ENCODE data around the gene TMEM30B. TPM values are rescaled to one million over a fixed set of nuclear protein-coding genes. Genes with fewer than 3 reads are reported as not detected.

Gene TMEM30B
- total and polyA plus RNA-seq, 4 experiments from 2014 or later = 2.9 to 5.4 (median 4.1) TPM

DNA sequence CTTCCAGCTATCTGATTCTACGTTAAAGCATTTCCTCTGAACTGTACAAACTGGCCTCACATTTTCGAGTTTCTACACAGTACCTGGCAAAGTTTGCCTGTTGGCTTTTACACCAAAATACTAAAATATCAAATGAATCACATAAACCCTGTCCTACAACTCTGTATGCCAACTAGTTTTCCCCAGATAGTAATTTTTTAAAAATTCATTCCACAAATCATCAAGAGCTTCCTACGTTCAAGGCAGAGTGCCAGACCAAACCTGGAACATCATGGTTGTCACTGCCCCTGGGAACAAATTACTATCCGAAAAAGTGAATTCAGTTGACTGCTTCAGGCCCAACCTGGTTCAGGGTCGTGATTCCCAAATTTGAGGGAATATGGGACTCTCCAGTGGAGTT lies 2.1 kb downstream of the TMEM30B start:
- POLR2A ChIA-PET (ENCODE audit: partially characterized antibody) = interaction anchor here (1.5 to 2.5 kb wide), 5 partner anchors 10 to 1030 kb away, joined by 4 to 16 read pairs (median 9); partner anchors contain the start of genes PPM1A and SNAPC1
- intact Hi-C loops (cut with micrococcal nuclease) = no loop called here
- Histone ChIP-seq H3K27ac (ENCODE audit: low read depth, low read length) (no peak overlapping the region), H3K27me3 (ENCODE audit: insufficient read depth, low read length) (no peaks in the 10 kb centered on the region), H3K36me3 (ENCODE audit: insufficient read depth, low read length) (no peaks in the 10 kb centered on the region), H3K9me3 (ENCODE audit: control insufficient read depth in 1 of 2, low read length in 2 of 2) (no peaks in the 10 kb centered on the region), H3K4me3 (ENCODE audit: low read length in 2 of 2) (no peak overlapping the region), H3K4me1 (ENCODE audit: insufficient read depth, low read length) (peaks cover 13% of the 10 kb centered on the region)
- H3K27me3 Mint-ChIP-seq = peaks cover 0 to 4% of the 10 kb centered on the region in 2 donors
- peaks cover 0 to 5% of the 10 kb centered on the region in 2 donors for H3K36me3 Mint-ChIP-seq
- no peak for DNase-seq
- H3K4me3 Mint-ChIP-seq = peak overlapping the region in 6 of 8 donors; percentile 2 to 93 (median 72)
- H3K9me3 Mint-ChIP-seq = no peaks in the 10 kb centered on the region
- peaks cover 12 to 31% (median 20%) of the 10 kb centered on the region in 4 donors for H3K4me1 Mint-ChIP-seq
- H3K27ac Mint-ChIP-seq = peak overlapping the region in 1 of 7 donors; percentile 94
- CTCF ChIA-PET (ENCODE audit: partially characterized antibody) = interaction anchor here (1.0 to 9.6 kb wide), 5 partner anchors 10 to 558 kb away, joined by 3 to 152 read pairs (median 17); no protein-coding TSS in a partner anchor

DNA sequence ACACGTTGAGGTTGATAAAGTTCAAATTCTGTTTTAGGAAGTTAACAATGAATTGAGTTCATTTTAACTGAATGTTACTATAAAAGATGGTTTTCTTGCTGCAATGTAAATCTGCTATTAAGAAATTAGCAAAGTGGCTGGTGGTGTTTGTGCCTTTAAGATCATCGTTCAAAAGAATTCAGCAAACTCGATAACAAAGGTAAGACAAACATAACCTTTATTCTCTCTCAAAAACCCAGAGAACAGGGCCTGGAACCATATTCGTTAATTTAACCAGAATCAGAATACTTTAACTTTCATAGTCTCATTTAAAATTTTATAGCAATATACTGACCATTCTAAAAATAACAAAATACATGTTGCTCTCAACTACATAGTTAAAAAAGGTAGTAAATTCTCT lies 3.4 kb downstream of the TMEM30B start:
- Mint-ChIP-seq H3K4me3 (peak overlapping the region in 1 of 8 donors; percentile 17), H3K4me1 (peaks cover 8 to 21% (median 15%) of the 10 kb centered on the region in 4 donors), H3K27me3 (peaks cover 0 to 4% of the 10 kb centered on the region in 2 donors), H3K36me3 (peaks cover 0 to 5% of the 10 kb centered on the region in 2 donors), H3K9me3 (no peaks in the 10 kb centered on the region), H3K27ac (no peak overlapping the region)
- intact Hi-C loops (cut with micrococcal nuclease) = no loop called here
- H3K4me3 ChIP-seq (ENCODE audit: low read length in 2 of 2) = no peak overlapping the region
- no peak overlapping the region for H3K27ac ChIP-seq (ENCODE audit: low read depth, low read length)
- ChIA-PET CTCF (ENCODE audit: partially characterized antibody) (no interaction called here), POLR2A (ENCODE audit: partially characterized antibody) (no interaction called here)
- H3K9me3 ChIP-seq (ENCODE audit: control insufficient read depth in 1 of 2, low read length in 2 of 2) = no peaks in the 10 kb centered on the region
- DNase-seq = no peak
- H3K36me3 ChIP-seq (ENCODE audit: insufficient read depth, low read length) = no peaks in the 10 kb centered on the region
- H3K27me3 ChIP-seq (ENCODE audit: insufficient read depth, low read length) = no peaks in the 10 kb centered on the region
- H3K4me1 ChIP-seq (ENCODE audit: insufficient read depth, low read length) = peaks cover 13% of the 10 kb centered on the region

DNA sequence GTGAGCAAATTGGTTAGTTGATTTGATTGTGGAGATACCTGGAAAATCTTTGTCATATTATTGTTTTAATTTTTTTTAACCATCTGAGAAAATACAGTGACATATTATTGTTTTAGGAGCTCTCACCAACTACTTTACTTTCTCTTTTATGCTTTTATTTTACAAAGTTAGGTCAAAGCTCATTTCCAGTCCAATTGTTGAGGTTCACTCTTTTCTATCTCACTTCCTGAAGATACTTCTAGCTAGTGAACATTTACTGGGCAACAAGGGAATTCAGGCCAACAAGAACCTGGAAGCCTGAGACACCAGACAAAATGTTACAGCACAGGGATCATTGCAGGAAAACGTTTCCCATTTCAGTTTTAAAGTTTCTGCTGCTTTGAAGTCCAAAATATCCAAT lies 3.9 kb downstream of the TMEM30B start:
- no peak for DNase-seq
- H3K4me1 ChIP-seq (ENCODE audit: insufficient read depth, low read length) = peaks cover 13% of the 10 kb centered on the region
- peaks cover 0 to 5% of the 10 kb centered on the region in 2 donors for H3K36me3 Mint-ChIP-seq
- H3K27ac ChIP-seq (ENCODE audit: low read depth, low read length) = no peak overlapping the region
- intact Hi-C loops (cut with micrococcal nuclease) = no loop called here
- no peaks in the 10 kb centered on the region for H3K9me3 Mint-ChIP-seq
- H3K27me3 Mint-ChIP-seq = peaks cover 3 to 7% of the 10 kb centered on the region in 2 donors
- H3K4me1 Mint-ChIP-seq = peaks cover 8 to 21% (median 15%) of the 10 kb centered on the region in 4 donors
- H3K4me3 Mint-ChIP-seq = no peak overlapping the region
- POLR2A ChIA-PET (ENCODE audit: partially characterized antibody) = no interaction called here
- H3K27me3 ChIP-seq (ENCODE audit: insufficient read depth, low read length) = no peaks in the 10 kb centered on the region
- H3K9me3 ChIP-seq (ENCODE audit: control insufficient read depth in 1 of 2, low read length in 2 of 2) = no peaks in the 10 kb centered on the region
- H3K36me3 ChIP-seq (ENCODE audit: insufficient read depth, low read length) = no peaks in the 10 kb centered on the region
- H3K4me3 ChIP-seq (ENCODE audit: low read length in 2 of 2) = no peak overlapping the region
- CTCF ChIA-PET (ENCODE audit: partially characterized antibody) = interaction anchor here (1.1 kb wide), 1 partner anchor 11 kb away, joined by 3 read pairs; no protein-coding TSS in a partner anchor
- no peak overlapping the region for H3K27ac Mint-ChIP-seq

DNA sequence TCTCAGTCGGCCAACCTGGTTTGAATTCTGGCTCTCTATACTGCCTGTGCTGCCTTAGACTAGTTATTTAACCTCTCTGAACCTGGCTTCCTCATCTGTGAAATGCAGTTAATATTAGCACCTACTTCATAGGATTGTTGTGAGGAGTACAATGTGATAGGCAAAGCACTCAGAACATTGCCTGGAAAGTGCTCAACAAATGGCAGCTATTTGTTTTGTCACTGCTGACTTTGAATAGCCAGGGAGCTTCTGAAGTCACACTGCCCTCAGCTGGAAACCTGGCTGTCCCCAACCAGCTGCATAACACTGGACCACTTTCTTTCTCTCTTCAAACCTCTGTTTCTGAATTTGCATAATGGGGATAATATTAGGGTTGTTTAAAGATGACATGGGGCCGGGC lies 9.6 kb downstream of the TMEM30B start:
- no peak overlapping the region for H3K27ac Mint-ChIP-seq
- Histone ChIP-seq H3K27ac (ENCODE audit: low read depth, low read length) (no peak overlapping the region), H3K36me3 (ENCODE audit: insufficient read depth, low read length) (no peaks in the 10 kb centered on the region), H3K4me3 (ENCODE audit: low read length in 2 of 2) (no peak overlapping the region), H3K27me3 (ENCODE audit: insufficient read depth, low read length) (peaks cover 5% of the 10 kb centered on the region), H3K4me1 (ENCODE audit: insufficient read depth, low read length) (peaks cover 5% of the 10 kb centered on the region), H3K9me3 (ENCODE audit: control insufficient read depth in 1 of 2, low read length in 2 of 2) (no peaks in the 10 kb centered on the region)
- H3K4me3 Mint-ChIP-seq = no peak overlapping the region
- H3K27me3 Mint-ChIP-seq = peaks cover 17 to 21% of the 10 kb centered on the region in 2 donors
- no peaks in the 10 kb centered on the region for H3K9me3 Mint-ChIP-seq
- H3K36me3 Mint-ChIP-seq = no peaks in the 10 kb centered on the region
- peaks cover 0 to 7% (median 2%) of the 10 kb centered on the region in 4 donors for H3K4me1 Mint-ChIP-seq
- no peak for DNase-seq
- POLR2A ChIA-PET (ENCODE audit: partially characterized antibody) = no interaction called here
- CTCF ChIA-PET (ENCODE audit: partially characterized antibody) = interaction anchor here (1.1 to 7.0 kb wide), 3 partner anchors 12 to 647 kb away, joined by 3 to 152 read pairs (median 3); partner anchors contain the start of gene TMEM30B
- intact Hi-C loops (cut with micrococcal nuclease) = no loop called here

DNA sequence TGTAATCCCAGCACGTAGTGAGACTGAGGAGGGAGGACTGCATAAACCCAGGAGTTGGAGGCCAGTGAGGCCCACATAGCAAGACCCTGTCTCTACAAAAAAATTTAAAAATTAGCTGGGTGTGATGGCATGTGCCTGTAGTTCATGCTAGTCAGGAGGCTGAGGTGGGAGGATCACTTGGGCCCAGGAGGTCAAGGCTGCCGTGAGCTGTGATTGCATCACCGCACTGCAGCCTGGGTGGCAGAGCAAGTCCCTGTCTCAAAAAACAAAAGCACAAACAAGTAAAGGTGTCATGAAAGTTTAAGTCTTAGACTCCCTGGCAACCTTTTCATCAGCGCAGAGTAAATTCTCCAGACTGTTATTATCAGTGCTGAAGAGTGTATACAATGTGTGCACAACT lies 10.4 kb downstream of the TMEM30B start:
- peaks cover 17 to 23% of the 10 kb centered on the region in 2 donors for H3K27me3 Mint-ChIP-seq
- intact Hi-C loops (cut with micrococcal nuclease) = no loop called here
- CTCF ChIA-PET (ENCODE audit: partially characterized antibody) = interaction anchor here (1.4 to 7.0 kb wide), 3 partner anchors 12 to 646 kb away, joined by 3 to 152 read pairs (median 18); partner anchors contain the start of gene TMEM30B

DNA sequence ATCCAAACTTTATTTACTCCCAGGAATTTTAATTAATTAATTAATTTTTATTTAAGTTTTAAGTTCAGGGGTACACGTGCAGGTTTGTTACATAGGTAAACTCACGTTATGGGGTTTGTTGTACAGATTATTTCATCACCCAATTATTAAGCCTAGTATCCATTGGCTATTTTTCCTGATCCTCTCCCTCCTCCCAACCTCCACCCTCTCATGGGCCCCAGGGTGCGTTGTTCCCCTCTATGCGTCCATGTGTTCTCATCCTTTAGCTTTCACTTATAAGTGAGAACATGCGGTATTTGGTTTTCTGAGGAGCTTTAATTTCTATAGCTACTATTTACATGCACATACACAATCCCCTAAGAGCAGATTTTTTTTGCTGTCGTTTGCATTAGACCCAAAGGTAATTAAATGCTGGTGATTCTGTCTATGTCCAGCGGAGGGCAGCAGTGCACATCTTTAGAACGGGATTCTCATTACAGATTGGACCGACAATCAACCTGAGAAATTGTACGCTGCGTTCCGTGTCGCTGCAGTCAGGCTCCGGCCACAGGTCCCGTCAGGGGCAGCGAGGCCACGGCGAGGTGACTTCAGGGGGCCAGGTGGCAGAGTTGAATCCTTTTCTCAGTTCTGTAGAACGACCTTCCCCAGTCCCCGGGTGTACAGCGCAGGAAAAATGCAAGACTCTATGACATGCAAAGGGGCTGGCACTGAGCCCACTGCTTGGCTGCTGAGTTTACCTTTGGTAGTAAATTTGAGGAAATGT lies 11.6 kb downstream of the TMEM30B start:
- no peak overlapping the region for H3K27ac Mint-ChIP-seq
- peak overlapping the region in 1 of 2 donors; percentile 29 for H3K4me3 ChIP-seq (ENCODE audit: low read length in 2 of 2)
- peak; percentile 71 to 77 (median 74) for DNase-seq
- no peaks in the 10 kb centered on the region for H3K9me3 Mint-ChIP-seq
- peaks cover 5% of the 10 kb centered on the region for H3K27me3 ChIP-seq (ENCODE audit: insufficient read depth, low read length)
- peaks cover 24 to 30% of the 10 kb centered on the region in 2 donors for H3K27me3 Mint-ChIP-seq
- POLR2A ChIA-PET (ENCODE audit: partially characterized antibody) = interaction anchor here (0.9 to 1.0 kb wide), 3 partner anchors 10 to 13 kb away, joined by 3 to 6 read pairs (median 4); partner anchors contain the start of gene TMEM30B
- intact Hi-C loops (cut with micrococcal nuclease) = loop anchor here (1.0 kb wide), 4 partner anchors 11 to 858 kb away; no protein-coding TSS in a partner anchor
- H3K36me3 ChIP-seq (ENCODE audit: insufficient read depth, low read length) = no peaks in the 10 kb centered on the region
- H3K4me1 Mint-ChIP-seq = peaks cover 0 to 7% (median 2%) of the 10 kb centered on the region in 4 donors
- H3K9me3 ChIP-seq (ENCODE audit: control insufficient read depth in 1 of 2, low read length in 2 of 2) = no peaks in the 10 kb centered on the region
- H3K4me3 Mint-ChIP-seq = peak overlapping the region in 7 of 8 donors; percentile 58 to 83 (median 79)
- H3K27ac ChIP-seq (ENCODE audit: low read depth, low read length) = no peak overlapping the region
- H3K36me3 Mint-ChIP-seq = no peaks in the 10 kb centered on the region
- CTCF ChIA-PET (ENCODE audit: partially characterized antibody) = interaction anchor here (0.6 to 7.0 kb wide), 16 partner anchors 9 to 638 kb away, joined by 3 to 152 read pairs (median 4); partner anchors contain the start of gene TMEM30B
- H3K4me1 ChIP-seq (ENCODE audit: insufficient read depth, low read length) = peaks cover 5% of the 10 kb centered on the region

More for the DNA sequence above, 10.4 kb downstream of the TMEM30B start:
- Mint-ChIP-seq H3K36me3 (no peaks in the 10 kb centered on the region), H3K4me1 (peaks cover 0 to 7% (median 2%) of the 10 kb centered on the region in 4 donors), H3K4me3 (no peak overlapping the region), H3K27ac (no peak overlapping the region), H3K9me3 (no peaks in the 10 kb centered on the region)
- Histone ChIP-seq H3K27me3 (ENCODE audit: insufficient read depth, low read length) (peaks cover 5% of the 10 kb centered on the region), H3K27ac (ENCODE audit: low read depth, low read length) (no peak overlapping the region), H3K4me1 (ENCODE audit: insufficient read depth, low read length) (peaks cover 5% of the 10 kb centered on the region), H3K9me3 (ENCODE audit: control insufficient read depth in 1 of 2, low read length in 2 of 2) (no peaks in the 10 kb centered on the region), H3K36me3 (ENCODE audit: insufficient read depth, low read length) (no peaks in the 10 kb centered on the region), H3K4me3 (ENCODE audit: low read length in 2 of 2) (no peak overlapping the region)
- POLR2A ChIA-PET (ENCODE audit: partially characterized antibody) = no interaction called here
- no peak for DNase-seq

DNA sequence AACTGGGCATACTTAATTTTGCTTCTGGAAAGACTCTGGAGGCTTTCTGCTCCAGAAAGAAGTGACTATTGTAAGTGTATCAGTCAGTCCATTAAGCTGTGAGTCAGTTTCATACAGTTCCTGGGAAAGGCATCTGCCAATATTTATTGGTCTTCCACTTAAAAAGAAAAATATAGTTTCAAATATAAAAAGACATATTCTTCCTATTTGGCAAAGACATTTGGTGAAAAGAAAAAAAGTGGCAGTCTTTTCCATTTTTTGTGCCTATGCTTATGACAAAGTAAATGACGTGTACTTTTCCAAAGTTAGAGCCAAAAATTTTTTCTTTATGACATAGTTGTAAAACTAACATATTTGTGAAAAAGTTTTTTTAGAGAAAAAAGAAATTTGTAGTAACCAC lies 12.3 kb downstream of the TMEM30B start:
- ChIA-PET POLR2A (ENCODE audit: partially characterized antibody) (interaction anchor here (0.9 to 1.0 kb wide), 3 partner anchors 10 to 13 kb away, joined by 3 to 6 read pairs (median 4); partner anchors contain the start of gene TMEM30B), CTCF (ENCODE audit: partially characterized antibody) (interaction anchor here (0.6 to 7.0 kb wide), 17 partner anchors 8 to 637 kb away, joined by 3 to 152 read pairs (median 3); partner anchors contain the start of gene TMEM30B)
- Histone ChIP-seq H3K9me3 (ENCODE audit: control insufficient read depth in 1 of 2, low read length in 2 of 2) (no peaks in the 10 kb centered on the region), H3K27ac (ENCODE audit: low read depth, low read length) (no peak overlapping the region), H3K4me3 (ENCODE audit: low read length in 2 of 2) (no peak overlapping the region), H3K4me1 (ENCODE audit: insufficient read depth, low read length) (peaks cover 5% of the 10 kb centered on the region), H3K27me3 (ENCODE audit: insufficient read depth, low read length) (peaks cover 5% of the 10 kb centered on the region), H3K36me3 (ENCODE audit: insufficient read depth, low read length) (no peaks in the 10 kb centered on the region)
- H3K4me3 Mint-ChIP-seq = no peak overlapping the region
- H3K9me3 Mint-ChIP-seq = no peaks in the 10 kb centered on the region
- H3K36me3 Mint-ChIP-seq = no peaks in the 10 kb centered on the region
- H3K27ac Mint-ChIP-seq = no peak overlapping the region
- DNase-seq = no peak
- peaks cover 0 to 7% (median 2%) of the 10 kb centered on the region in 4 donors for H3K4me1 Mint-ChIP-seq
- peaks cover 24 to 27% of the 10 kb centered on the region in 2 donors for H3K27me3 Mint-ChIP-seq
- intact Hi-C loops (cut with micrococcal nuclease) = loop anchor here (1.0 kb wide), 4 partner anchors 11 to 858 kb away; no protein-coding TSS in a partner anchor
